ENCODE measurements around the gene FCER1A.

- TF ChIP-seq EZH2 (IDR thresholded peaks at IDR 0.05; ENCODE audit: insufficient read depth, poor library complexity, severe bottlenecking): no peak
- no peak for TF ChIP-seq EZH2phosphoT487 (IDR thresholded peaks at IDR 0.05; ENCODE audit: insufficient read depth, low read depth)
Measured at GRCh38 chr1:159275891-159276290, 26.2 kb upstream of the FCER1A start.
